ENCODE measurements around the gene ATP6V0A1. TPM values are rescaled to one million over a fixed set of nuclear protein-coding genes. Genes with fewer than 3 reads are reported as not detected.
"Not testable (repeated sequence)": the region's sequence is repeated elsewhere in the genome, so short reads cannot be mapped to it uniquely, and the experiment has no call there.

ATP6V0A1 gene
- total RNA-seq, 1 experiment from 2014 or later, result 23.4 TPM

DNA sequence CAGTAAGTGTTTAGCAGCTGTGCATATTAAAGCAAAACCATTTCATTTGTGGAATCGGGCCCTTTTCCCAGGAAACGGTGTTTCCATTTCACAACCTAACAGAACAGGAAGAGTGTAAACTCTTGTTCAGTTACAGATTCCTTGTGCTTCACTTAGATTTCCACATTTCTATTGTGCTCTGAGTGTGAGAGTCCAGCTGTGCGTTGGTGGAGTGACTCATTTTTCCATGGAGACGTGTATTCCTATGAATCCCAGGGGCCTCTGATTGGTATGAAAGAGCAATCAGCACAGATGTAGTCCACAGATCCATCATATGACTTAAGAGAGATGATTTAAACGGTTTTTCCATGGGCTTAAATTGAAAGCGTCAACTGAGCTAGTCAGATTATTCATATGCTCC is 22.3 kb upstream of the ATP6V0A1 start:
- DNase-seq (ENCODE audit: low spot score), result peak; percentile 61

DNA sequence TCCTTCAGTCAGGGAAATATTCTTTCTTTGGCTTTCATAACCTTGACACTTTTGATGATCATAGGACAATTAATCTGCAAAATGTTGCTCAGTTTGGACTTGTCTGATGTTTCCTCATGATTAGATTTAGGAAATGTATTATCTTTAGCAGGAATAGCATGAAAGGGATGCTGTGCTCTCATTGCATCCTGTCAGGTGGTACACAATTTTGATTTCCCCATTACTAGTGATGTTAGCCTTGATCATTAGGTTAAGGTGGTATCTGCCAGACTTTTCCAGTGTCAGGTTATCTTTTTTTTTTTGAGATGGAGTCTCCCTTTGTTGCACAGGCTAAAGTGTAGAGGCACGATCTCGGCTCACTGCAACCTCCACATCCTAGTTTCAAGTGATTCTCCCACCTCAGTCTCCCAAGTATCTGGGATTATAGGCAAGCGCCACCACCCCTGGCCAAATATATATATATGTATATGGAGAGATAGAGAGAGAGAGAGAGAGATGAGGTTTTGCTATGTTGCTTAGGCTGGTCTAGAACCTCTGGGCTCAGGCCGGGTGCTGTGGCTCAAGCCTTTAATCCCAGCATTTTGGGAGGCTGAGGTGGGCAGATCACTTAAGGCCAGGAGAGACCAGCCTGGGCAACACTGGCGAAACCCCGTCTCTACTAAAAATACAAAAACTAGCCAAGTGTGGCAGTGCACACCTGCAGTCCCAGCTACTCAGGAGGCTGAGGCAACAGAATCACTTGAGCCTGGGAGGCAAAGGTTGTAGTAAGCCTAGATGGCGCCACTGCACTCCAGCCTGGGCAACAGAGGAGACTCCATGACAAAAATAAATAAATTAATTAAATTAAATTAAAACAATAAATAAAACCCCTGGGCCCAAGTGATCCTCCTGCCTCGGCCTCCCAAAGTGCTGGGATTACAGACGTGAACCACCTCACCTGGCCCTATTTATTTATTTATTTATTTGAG is 19.8 kb upstream of the ATP6V0A1 start:
- DNase-seq (ENCODE audit: low spot score), result peak; percentile 32

DNA sequence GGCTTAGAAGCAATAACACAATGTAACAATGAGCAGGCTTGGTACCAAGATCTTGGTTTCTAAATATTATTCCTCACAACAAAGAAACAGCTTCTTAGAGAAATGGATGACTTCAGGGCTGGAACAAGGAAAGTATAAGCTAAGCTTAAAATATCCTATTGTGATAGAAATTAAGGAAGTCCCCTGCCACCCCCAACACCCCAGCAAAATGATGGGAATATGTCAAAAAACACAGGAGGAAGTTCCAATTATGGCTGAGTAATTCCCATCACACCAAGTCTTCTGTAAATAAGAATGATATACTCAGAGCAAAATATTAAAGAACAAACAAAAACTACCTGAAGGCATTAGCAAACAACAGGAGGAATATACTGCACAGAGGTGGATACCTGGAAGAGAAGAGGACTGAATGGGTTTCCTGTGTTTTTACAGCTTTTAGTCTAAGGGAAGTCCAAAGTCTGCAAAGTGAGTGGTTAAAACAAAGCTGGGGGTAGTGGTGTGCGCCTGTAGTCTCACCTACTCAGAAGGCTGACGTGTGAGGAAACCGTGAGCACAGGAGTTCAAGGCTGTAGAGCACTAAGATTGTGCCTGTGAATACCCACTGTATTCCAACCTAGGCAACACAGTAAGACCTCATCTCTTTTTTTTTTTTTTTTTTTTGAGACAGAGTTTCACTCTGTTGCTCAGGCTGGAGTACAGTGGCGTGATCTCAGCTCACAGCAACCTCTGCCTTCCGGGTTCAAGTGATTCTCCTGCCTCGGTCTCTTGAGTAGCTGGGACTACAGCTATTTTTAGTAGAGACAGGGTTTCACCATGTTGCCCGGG is 17.1 kb upstream of the ATP6V0A1 start:
- no peak for DNase-seq (ENCODE audit: low spot score)

DNA sequence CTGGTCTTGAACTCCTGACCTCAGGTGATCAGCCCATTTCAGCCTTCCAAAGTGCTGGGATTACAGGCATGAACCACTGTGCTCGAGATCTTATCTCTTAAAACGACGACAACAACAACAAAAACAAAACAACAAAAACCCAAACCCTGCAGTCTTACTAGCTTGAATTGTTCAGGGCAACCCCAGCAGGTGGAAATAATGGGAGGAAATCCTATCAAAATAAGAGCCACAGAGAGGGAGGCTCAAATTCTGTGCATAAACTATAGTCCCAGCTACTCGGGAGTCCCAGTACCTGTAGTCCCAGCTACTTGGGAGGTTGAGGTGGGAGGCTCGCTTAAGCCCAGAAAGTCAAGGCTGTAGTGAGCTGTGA is 16.5 kb upstream of the ATP6V0A1 start:
- no peak for DNase-seq (ENCODE audit: low spot score)

DNA sequence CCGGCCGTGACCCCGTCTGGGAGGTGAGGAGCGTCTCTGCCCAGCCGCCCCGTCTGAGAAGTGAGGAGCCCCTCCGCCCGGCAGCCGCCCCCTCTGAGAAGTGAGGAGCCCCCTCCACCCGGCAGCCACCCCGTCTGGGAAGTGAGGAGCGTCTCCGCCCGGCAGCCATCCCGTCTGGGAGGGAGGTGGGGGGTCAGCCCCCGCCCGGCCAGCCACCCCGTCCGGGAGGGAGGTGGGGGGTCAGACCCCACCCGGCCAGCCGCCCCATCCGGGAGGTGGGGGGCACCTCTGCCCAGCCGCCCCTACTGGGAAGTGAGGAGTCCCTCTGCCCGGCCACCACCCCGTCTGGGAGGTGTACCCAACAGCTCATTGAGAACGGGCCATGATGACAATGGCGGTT is 9.5 kb upstream of the ATP6V0A1 start:
- not testable (repeated sequence) for DNase-seq (ENCODE audit: low spot score)

DNA sequence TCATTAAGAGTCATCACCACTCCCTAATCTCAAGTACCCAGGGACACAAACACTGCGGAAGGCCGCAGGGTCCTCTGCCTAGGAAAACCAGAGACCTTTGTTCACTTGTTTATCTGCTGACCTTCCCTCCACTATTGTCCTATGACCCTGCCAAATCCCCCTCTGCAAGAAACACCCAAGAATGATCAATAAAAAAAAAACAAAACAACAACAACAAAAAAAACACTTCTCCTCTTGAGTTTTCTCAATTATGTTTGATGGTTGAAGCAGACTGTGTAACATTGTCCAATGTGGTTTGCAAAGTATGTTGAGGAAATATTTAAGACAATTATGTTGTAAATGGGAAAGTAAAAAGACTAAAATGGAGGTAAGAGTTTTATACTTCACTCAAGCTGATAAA is 8.8 kb upstream of the ATP6V0A1 start:
- not testable (repeated sequence) for DNase-seq (ENCODE audit: low spot score)

DNA sequence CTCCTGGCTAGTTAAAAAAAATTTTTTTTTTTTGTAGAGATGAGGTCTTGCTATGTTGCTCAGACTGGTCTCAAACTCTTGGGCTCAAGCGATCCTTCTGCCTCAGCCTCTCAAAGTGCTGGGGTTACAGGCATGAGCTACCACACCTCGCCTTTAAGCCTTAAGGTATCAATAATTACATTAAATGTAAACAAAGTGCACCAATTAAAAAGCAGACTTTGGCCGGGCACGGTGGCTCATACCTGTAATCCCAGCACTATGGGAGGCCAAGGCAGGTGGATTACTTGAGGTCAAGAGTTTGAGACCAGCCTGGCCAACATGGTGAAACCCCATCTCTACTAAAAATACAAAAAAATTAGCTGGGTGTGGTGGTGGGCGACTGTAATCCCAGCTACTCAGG is 7.4 kb upstream of the ATP6V0A1 start:
- not testable (repeated sequence) for DNase-seq (ENCODE audit: low spot score)

DNA sequence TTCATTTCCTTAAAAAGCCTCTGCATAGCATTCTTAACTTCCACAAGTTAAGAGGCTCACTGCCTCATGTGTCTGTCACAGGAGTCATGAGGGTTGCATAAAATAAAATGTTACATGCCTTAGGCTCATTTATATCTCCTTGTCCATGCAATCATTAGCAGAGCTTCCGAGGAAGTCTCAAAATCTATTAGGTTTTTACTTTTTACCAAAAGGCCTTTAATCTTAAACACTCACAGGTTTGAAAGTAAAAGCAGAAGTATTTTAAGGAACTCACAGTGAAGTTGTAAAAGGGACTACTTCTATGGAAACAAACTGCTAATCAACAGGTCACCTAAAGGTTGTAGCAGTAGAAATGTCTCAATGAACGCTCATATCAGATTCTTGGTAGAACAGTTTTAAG is 5.2 kb upstream of the ATP6V0A1 start:
- no peak for DNase-seq (ENCODE audit: low spot score)

DNA sequence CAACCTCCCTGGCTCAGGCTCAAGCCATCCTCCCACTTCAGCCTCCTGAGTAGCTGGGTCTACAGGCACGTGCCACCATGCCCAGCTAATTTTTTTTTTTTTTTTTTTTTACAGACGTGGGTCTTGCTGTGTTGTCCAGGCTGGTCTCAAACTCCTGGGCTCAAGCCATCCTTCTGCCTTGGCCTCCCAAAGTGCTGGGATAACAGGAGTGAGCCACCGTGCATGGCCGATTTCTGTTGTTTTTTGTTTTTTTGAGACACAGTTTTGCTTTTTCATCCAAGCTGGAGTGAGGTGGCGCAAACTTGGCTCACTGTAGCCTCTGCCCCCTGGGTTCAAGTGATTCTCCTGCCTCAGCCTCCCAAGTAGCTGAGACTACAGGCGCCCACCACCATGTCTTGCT is 3.7 kb upstream of the ATP6V0A1 start:
- not testable (repeated sequence) for DNase-seq (ENCODE audit: low spot score)

DNA sequence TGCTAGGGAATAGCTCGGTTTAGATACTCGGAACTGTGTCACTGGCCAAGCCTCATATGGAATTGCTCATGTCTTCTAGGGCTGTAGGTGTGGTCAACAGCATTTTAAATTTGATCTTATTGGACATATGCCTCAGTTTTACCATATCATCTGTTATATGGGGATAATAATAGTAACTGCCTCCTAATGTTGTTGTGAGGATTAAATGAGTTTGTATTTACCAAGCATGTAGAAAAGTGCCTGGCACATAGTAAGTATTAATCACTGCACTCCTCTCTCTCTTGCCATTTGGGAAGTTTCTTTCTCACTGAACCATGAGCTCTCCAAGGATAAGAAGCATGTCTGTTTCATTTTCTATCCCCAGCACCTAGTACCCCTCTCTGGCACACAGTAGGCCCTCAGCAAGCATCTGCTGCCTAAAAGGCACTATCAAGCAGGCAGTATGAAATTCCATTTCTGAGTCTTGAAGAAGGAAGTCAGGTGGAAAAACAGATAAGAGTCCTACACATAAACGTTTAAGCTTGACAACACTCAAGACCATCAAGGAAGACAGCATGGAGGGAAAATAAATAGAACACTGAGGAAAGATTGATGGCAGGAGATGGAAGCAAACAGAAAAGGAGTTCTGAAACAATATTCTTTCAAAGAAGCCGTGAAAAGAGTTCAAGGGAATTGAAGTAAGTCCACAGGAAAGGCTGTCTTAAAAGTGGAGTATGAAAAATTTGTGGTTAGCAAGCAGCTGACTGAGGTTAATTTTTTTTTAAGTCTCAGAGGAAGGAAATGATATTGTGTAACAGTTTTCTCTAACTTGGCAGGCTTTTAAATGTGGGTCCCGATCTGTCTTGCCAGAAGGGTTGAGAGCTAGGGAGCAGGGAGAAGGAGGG is 2.2 kb upstream of the ATP6V0A1 start:
- DNase-seq (ENCODE audit: low spot score), result peak; percentile 75

DNA sequence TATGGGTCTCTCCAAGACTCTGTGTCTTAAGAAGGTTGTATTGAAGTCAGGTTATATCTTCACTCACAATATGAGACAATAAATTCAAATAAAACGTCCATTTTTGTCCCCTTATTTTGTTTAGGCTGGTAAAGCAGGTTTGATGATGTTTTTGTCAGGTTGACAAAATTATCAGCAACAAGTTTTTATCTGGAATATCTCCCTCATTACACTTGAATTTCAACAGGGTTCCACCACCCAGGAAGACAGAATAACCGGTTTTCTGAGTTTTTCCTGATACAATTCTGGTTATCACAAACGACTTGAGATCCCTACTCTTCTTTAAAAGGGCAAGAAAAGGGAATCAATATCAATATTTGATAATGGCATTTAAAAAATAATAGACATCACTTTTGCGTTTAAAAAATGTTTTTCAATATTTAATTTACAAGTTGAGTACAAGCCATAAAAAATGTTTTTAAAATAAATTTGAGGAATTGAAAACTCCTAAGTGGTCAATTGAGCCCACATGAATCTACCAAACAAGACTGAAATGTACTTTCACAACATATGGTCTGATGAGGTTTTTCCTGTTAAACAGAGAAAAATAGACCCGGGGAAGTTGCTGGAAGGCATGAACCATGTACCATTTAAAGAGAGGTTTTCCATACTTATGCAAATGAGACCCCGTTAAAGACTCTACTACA is 1.4 kb upstream of the ATP6V0A1 start:
- no peak for DNase-seq (ENCODE audit: low spot score)

DNA sequence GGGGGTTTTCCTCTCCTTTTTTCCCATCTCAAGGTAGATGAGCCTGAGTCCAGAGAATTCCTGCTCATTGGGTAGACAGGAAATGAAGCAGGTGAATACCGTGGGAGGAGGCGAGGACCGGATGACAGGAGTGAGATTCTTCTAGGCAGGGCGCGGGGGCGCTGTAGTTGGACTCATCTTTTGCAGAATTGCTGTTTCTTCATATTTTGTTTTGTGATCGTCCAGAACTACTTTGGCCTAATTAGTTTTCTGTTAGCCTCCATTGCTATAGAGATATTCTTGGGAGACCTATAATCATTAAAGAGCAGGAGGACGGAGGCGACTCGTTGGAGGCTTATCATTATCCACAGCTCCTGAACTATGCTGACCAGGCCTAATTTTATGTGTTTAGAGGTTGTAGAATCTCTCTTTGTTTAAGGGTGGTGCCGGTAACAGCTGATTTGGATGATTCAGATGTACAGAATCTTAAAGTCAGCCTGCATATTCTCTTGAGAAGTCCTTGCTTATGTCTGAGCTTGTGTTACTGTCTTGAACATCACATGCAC is 650 bp downstream of the ATP6V0A1 start:
- peak; percentile 74 for DNase-seq (ENCODE audit: low spot score)

DNA sequence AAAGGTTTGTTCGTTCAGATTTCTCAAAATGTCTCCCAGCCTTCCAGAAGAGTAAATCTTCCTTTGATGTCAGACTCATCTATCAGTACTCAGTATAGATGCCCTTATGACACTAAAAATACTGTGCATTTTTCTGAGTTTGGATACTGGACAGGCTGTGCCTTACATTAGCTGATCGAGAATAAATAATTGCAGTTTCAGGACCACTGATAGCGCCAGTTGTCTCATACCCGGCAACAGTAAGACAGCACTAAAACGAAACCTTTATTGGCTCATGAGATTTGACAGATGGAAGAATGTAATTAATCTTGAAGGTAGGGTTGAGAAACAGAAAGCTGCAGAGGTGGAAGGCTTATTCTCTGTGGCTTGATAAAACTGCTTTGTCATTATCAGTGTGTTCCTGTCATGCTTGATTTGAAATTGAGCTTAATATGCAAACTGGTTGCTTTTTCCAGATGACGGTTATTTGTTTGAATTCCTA is 1.2 kb downstream of the ATP6V0A1 start:
- DNase-seq (ENCODE audit: low spot score), result peak; percentile 75

DNA sequence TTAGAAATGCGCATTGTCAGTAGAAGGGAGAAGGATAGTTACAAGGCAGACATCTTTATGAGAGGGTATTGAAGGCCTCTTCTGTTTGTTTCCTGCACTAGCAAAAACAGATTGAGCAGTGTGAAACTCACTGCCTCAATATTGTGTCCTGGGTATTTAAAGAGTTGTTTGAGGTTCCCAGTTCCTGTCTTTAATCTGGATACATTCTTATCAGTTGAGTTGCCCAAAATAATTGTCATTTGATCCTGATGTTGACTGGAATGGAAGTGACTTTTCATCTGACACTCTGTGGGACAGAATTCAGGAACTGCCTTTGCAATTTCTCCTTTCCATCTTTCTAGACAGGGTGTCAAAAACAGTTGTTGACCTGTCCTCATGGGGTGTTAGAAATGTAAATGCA is 1.7 kb downstream of the ATP6V0A1 start:
- peak; percentile 19 for DNase-seq (ENCODE audit: low spot score)

DNA sequence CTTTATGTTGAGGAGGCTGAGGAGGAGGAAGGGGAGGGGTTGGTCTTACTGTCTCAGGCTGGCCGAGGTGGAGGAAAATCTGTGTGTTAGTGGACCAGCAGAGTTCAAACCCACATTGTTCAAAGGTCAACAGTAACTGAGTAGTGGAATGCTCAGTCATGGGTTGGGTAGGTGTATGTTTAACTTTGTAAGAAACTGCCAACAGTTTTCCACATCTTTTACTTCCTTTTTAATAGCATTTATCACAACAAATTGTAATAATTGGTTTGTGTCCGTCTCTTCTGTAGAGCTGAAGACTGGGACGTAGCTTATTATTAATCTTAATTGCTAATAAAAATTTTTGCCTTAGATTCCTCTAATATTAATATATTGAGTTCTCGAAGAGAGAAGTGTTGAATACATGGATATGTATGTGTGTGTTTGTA is 5.3 kb downstream of the ATP6V0A1 start:
- DNase-seq (ENCODE audit: low spot score), result no peak

DNA sequence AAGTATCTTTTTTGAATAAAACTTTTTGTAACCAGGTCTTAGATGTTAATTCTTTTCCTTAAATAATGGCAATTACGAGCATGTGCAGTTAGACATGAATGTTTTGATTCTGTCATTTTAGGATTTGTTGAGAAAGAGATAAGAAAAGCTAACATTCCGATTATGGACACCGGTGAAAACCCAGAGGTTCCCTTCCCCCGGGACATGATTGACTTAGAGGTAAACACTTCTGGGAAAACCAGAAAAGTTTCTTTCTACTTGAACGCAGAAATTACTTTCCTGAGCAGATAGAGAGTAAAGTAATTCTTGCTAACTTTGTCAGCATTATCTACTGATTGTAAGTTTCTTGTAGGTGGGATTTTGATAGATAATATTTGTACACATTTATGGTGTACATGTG is 9.2 kb downstream of the ATP6V0A1 start:
- no peak for DNase-seq (ENCODE audit: low spot score)

DNA sequence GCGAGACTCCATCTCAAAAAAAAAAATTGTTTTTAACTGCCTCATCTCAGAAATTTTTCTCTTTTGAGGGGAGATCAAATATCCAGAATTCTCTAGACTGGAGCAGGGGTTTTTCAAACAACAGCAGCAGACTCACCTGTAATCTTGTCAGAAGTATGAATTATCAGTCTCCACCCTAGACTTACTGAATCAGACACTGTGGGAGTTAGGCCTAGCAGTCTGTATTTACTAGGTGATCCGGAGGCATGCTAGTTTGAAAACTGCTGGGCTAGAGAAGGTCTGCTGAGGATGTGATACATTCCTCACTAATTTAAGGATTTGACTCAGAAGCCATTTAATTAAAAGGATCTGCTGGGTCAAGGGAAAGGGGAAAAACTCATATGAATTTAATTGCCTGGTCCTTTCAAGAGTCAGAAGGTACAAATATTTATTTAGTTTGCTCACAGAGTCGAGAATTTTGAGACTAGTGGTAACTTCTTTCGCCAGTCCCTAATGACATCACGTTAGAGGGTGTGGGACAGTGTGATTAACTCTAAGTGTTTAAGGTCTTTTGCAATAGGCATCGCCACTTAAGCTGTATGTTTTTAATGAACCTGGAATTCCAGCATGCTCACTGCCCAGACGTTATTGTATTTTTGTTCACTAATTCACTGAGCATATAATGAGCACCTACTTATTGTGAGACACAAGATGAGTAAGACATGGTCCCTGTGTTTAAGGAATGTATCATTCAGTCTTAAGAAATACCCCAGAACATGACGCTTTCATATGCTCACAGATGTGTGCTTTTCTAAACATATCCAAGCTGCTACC is 14.2 kb downstream of the ATP6V0A1 start:
- DNase-seq (ENCODE audit: low spot score), result peak; percentile 79

DNA sequence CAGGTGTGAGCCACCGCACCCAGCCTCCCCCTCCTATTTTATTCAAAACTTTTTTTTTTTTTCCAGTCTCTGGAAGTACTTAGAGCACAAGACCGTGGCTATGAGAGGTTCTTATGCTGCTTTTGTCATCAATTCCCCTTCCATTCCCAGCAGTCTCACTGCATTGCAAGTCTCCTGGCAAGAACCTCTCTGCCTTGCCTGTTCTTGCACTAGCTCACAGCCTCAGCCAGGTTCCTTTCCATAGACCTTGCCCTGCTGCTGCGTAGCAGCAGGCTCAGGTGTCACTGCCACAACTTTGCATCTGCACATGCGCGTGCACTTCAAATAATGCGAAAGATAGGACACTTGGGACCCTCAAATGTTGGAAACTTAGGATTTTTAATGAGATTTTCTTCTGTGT is 15.6 kb downstream of the ATP6V0A1 start:
- no peak for DNase-seq (ENCODE audit: low spot score)

DNA sequence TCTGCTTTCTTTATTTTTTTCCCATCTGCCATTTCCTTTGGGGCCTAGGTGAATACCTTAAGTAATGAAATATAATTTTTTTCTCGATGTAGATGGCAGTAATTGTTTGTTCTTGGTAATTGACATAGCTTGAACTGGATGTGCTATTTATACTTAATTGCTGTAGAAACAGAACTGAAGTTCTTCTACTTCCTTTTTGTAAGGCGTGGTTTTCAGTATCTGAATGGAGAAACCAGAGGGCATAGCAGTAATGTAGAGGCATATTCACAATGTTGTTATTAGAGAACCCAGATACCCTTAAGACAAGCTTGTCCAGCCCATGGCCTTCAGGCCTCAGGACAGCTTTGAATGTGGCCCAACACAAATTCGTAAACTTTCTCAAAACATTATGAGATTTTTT is 16.4 kb downstream of the ATP6V0A1 start:
- DNase-seq (ENCODE audit: low spot score), result no peak

DNA sequence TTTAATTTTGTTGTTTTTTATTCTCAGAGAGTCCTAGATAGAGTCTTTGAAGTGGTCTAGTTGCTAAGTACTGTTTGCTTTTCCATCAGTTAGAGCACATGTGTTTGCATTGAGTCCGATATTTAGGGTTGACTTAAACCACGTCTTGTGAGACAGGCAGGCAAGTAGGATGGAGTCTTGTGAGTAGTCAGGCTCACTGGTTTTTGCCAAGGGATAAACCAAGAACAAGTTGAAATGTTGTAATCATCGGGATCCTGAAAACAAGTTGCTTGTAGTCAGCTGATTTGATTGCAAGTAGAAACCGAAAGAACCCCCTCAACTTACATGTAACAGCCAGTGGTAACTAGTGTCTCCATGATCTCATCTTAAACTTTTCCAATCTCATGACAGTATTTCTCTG is 17.2 kb downstream of the ATP6V0A1 start:
- DNase-seq (ENCODE audit: low spot score), result no peak

Measured in A172 (cell line).